Choroid plexus epithelial cell (primary cell): ENCODE data around the gene TLR8.
"Not testable (repeated sequence)": the region's sequence is repeated elsewhere in the genome, so short reads cannot be mapped to it uniquely, and the experiment has no call there.

Source experiments
- DNase-seq: peaks from one replicate; pipeline ENCODE4 v3.0.0-alpha.2; 2010; ENCODE audit warnings: low read depth
- H3K4me3 ChIP-seq: 2 replicates; pipeline ENCODE4 v1.5.1; 2011; ENCODE audit warnings: low read depth, mild to moderate bottlenecking, control low read depth, low read length, moderate library complexity
- CTCF ChIP-seq: conservative IDR thresholded peaks from 2 replicates; pipeline ENCODE4 v1.5.1; 2011; ENCODE audit warnings: low read depth, mild to moderate bottlenecking, control low read depth, inconsistent platforms, low read length, moderate library complexity

The TLR8 gene

GRCh38 chrX:12921886-12922598, 15.6 kb downstream of the TLR8 start:
- DNase-seq: peak; percentile 5
- no peak for TF ChIP-seq CTCF

GRCh38 chrX:12922599-12922919, 16.1 kb downstream of the TLR8 start:
- no peak for DNase-seq
- H3K4me3 ChIP-seq: no peak overlapping the region
- no peak for TF ChIP-seq CTCF

More at GRCh38 chrX:12921886-12922598, 15.6 kb downstream of the TLR8 start:
- H3K4me3 ChIP-seq: no peak overlapping the region

- DNase-seq: no peak
- H3K4me3 ChIP-seq: no peak overlapping the region
- TF ChIP-seq CTCF: no peak
Observed at GRCh38 chrX:12929701-12930100, 23.3 kb downstream of the TLR8 start.

- no peak for TF ChIP-seq CTCF
- H3K4me3 ChIP-seq: no peak overlapping the region
- no peak for DNase-seq
Observed at GRCh38 chrX:12930150-12930549, 23.7 kb downstream of the TLR8 start.

GRCh38 chrX:12932244-12932643, 25.8 kb downstream of the TLR8 start:
- no peak for TF ChIP-seq CTCF
- H3K4me3 ChIP-seq: no peak overlapping the region
- DNase-seq: no peak

- no peak for DNase-seq
- H3K4me3 ChIP-seq: no peak overlapping the region
- TF ChIP-seq CTCF: no peak
Observed at GRCh38 chrX:12934850-12935249, 28.4 kb downstream of the TLR8 start.

GRCh38 chrX:12936947-12937346, 30.5 kb downstream of the TLR8 start:
- no peak for DNase-seq
- no peak for TF ChIP-seq CTCF
- no peak overlapping the region for H3K4me3 ChIP-seq

GRCh38 chrX:12940471-12940870, 34.1 kb downstream of the TLR8 start:
- not testable (repeated sequence) for DNase-seq, H3K4me3 ChIP-seq

GRCh38 chrX:12943592-12943991, 37.2 kb downstream of the TLR8 start:
- not testable (repeated sequence) for H3K4me3 ChIP-seq, DNase-seq

GRCh38 chrX:12944452-12944851, 38.0 kb downstream of the TLR8 start:
- H3K4me3 ChIP-seq, DNase-seq: not testable (repeated sequence)
